Esophagus (tissue), 2 donors: ENCODE data around the gene RASA3. TPM values are rescaled to one million over a fixed set of nuclear protein-coding genes. Genes with fewer than 3 reads are reported as not detected.

Source experiments
- H3K27ac ChIP-seq, 2 donors: one replicate each; pipeline ENCODE4 v1.5.1; 2013; ENCODE audit warnings: low read depth in 2 of 2, mild to moderate bottlenecking in 2 of 2, inconsistent platforms in 1 of 2, low read length in 1 of 2, moderate library complexity in 1 of 2
- H3K27me3 ChIP-seq, 2 donors: one replicate each; pipeline ENCODE4 v1.6.1; 2013; ENCODE audit warnings: low read length in 2 of 2, control low read depth in 1 of 2, mild to moderate bottlenecking in 1 of 2; ENCODE audit not compliant: insufficient read depth in 2 of 2, control insufficient read depth in 1 of 2
- H3K36me3 ChIP-seq, 2 donors: one replicate each; pipeline ENCODE4 v1.6.1; 2013; ENCODE audit warnings: low read length in 1 of 2; ENCODE audit not compliant: control insufficient read depth in 2 of 2, insufficient read depth in 2 of 2
- H3K4me1 ChIP-seq, 2 donors: one replicate each; pipeline ENCODE4 v1.6.1; 2013; ENCODE audit warnings: low read length in 1 of 2; ENCODE audit not compliant: control insufficient read depth in 2 of 2, insufficient read depth in 2 of 2
- H3K4me3 ChIP-seq, 2 donors: one replicate each; pipeline ENCODE4 v1.5.1; 2013; ENCODE audit warnings: low read length in 2 of 2, mild to moderate bottlenecking in 2 of 2, low read depth in 1 of 2, moderate library complexity in 1 of 2
- H3K9me3 ChIP-seq, 2 donors: one replicate each; pipeline ENCODE4 v1.6.1; 2013; ENCODE audit warnings: mild to moderate bottlenecking in 2 of 2, low read depth in 1 of 2, low read length in 1 of 2, moderate library complexity in 1 of 2; ENCODE audit not compliant: control insufficient read depth in 2 of 2, insufficient read depth in 1 of 2
- WGBS, 2 donors: extraction: QIAGEN DNeasy Blood & Tissue Kit; methylation state at CpG; one replicate each; pipeline ENCODE4 v1.1.7; 2013; 5-methylcytosine and 5-hydroxymethylcytosine counted together
- polyA plus RNA-seq, 2 donors: library from polyadenylated mRNA; stranded (reverse); fragments of 200-250 nt; gene quantifications; one replicate each; pipeline ENCODE4 v1.2.3, GENCODE V29; 2013
- donor health status: healthy with polysubstance abuse.
- donor health status: Bipolar disorder and iron deficiency.

The RASA3 gene
- polyA plus RNA-seq, 2 donors, result 1.5 to 1.8 TPM

- Histone ChIP-seq H3K9me3 (peaks cover 0 to 2% of the 10 kb centered on the region in 2 donors), H3K4me1 (peaks cover 0 to 21% of the 10 kb centered on the region in 2 donors), H3K36me3 (peaks cover 0 to 4% of the 10 kb centered on the region in 2 donors), H3K27ac (peak overlapping the region in 1 of 2 donors; percentile 41), H3K4me3 (no peak overlapping the region), H3K27me3 (no peaks in the 10 kb centered on the region)
- WGBS, 2 donors, result 91 to 95% methylated on average over 21 of the region's 21 CpGs
Observed at GRCh38 chr13:114027826-114028225, 104.6 kb downstream of the RASA3 start.

- no peaks in the 10 kb centered on the region for H3K27me3 ChIP-seq
- WGBS, 2 donors, result 61 to 62% methylated on average over 21 of the region's 21 CpGs
- H3K4me1 ChIP-seq, result peaks cover 0 to 17% of the 10 kb centered on the region in 2 donors
- peaks cover 0 to 2% of the 10 kb centered on the region in 2 donors for H3K9me3 ChIP-seq
- H3K27ac ChIP-seq, result peak overlapping the region; percentile 41 to 54
- H3K36me3 ChIP-seq, result peaks cover 0 to 4% of the 10 kb centered on the region in 2 donors
- H3K4me3 ChIP-seq, result no peak overlapping the region
Observed at GRCh38 chr13:114027046-114027715, 105.2 kb downstream of the RASA3 start.

- Histone ChIP-seq H3K36me3 (peaks cover 0 to 7% of the 10 kb centered on the region in 2 donors), H3K4me1 (peaks cover 0 to 14% of the 10 kb centered on the region in 2 donors), H3K4me3 (no peak overlapping the region), H3K27me3 (no peaks in the 10 kb centered on the region), H3K9me3 (peaks cover 0 to 2% of the 10 kb centered on the region in 2 donors), H3K27ac (peak overlapping the region; percentile 38 to 54)
- WGBS, 2 donors, result 89 to 92% methylated on average over 11 of the region's 11 CpGs
Observed at GRCh38 chr13:114026481-114026880, 105.9 kb downstream of the RASA3 start.

- Histone ChIP-seq H3K4me1 (peaks cover 0 to 9% of the 10 kb centered on the region in 2 donors), H3K9me3 (peaks cover 0 to under 1% of the 10 kb centered on the region in 2 donors), H3K36me3 (peaks cover 0 to 7% of the 10 kb centered on the region in 2 donors), H3K4me3 (no peak overlapping the region), H3K27me3 (no peaks in the 10 kb centered on the region), H3K27ac (peak overlapping the region in 1 of 2 donors; percentile 21)
- WGBS, 2 donors, result 67 to 69% methylated on average over 25 of the region's 25 CpGs
Observed at GRCh38 chr13:114025714-114026431, 106.5 kb downstream of the RASA3 start.

GRCh38 chr13:114025405-114025713, 107.1 kb downstream of the RASA3 start:
- Histone ChIP-seq H3K4me3 (no peak overlapping the region), H3K9me3 (no peaks in the 10 kb centered on the region), H3K4me1 (peaks cover 0 to 7% of the 10 kb centered on the region in 2 donors), H3K27ac (no peak overlapping the region), H3K27me3 (no peaks in the 10 kb centered on the region), H3K36me3 (peaks cover 0 to 7% of the 10 kb centered on the region in 2 donors)
- 68 to 79% methylated on average over 4 of the region's 4 CpGs for WGBS, 2 donors

GRCh38 chr13:114024603-114025404, 107.6 kb downstream of the RASA3 start:
- Histone ChIP-seq H3K4me3 (no peak overlapping the region), H3K4me1 (peaks cover 0 to 8% of the 10 kb centered on the region in 2 donors), H3K9me3 (no peaks in the 10 kb centered on the region), H3K36me3 (peaks cover 0 to 5% of the 10 kb centered on the region in 2 donors), H3K27me3 (no peaks in the 10 kb centered on the region), H3K27ac (no peak overlapping the region)
- WGBS, 2 donors, result 86 to 87% methylated on average over 35 of the region's 35 CpGs

GRCh38 chr13:114023716-114024602, 108.5 kb downstream of the RASA3 start:
- Histone ChIP-seq H3K36me3 (peaks cover 2 to 5% of the 10 kb centered on the region in 2 donors), H3K27me3 (no peaks in the 10 kb centered on the region), H3K27ac (no peak overlapping the region), H3K4me3 (no peak overlapping the region), H3K9me3 (no peaks in the 10 kb centered on the region), H3K4me1 (peaks cover 0 to 8% of the 10 kb centered on the region in 2 donors)
- 94 to 95% methylated on average over 35 of the region's 35 CpGs for WGBS, 2 donors

GRCh38 chr13:114022876-114023275, 109.5 kb downstream of the RASA3 start:
- 90 to 92% methylated on average over 12 of the region's 12 CpGs for WGBS, 2 donors

GRCh38 chr13:114022309-114022669, 110.1 kb downstream of the RASA3 start:
- peaks cover 2 to 5% of the 10 kb centered on the region in 2 donors for H3K36me3 ChIP-seq
- H3K9me3 ChIP-seq, result peaks cover 0 to 3% of the 10 kb centered on the region in 2 donors
- no peaks in the 10 kb centered on the region for H3K27me3 ChIP-seq
- H3K4me3 ChIP-seq, result no peak overlapping the region
- WGBS, 2 donors, result 81 to 83% methylated on average over 9 of the region's 9 CpGs
- H3K4me1 ChIP-seq, result peaks cover 0 to 2% of the 10 kb centered on the region in 2 donors
- no peak overlapping the region for H3K27ac ChIP-seq

More at GRCh38 chr13:114022876-114023275, 109.5 kb downstream of the RASA3 start:
- Histone ChIP-seq H3K27ac (no peak overlapping the region), H3K36me3 (peaks cover 2 to 5% of the 10 kb centered on the region in 2 donors), H3K9me3 (no peaks in the 10 kb centered on the region), H3K4me3 (no peak overlapping the region), H3K27me3 (no peaks in the 10 kb centered on the region), H3K4me1 (peaks cover 0 to 6% of the 10 kb centered on the region in 2 donors)
